ENCODE results near the gene MARS1.

GRCh38 chr12:57470286-57470969, 17.4 kb upstream of the MARS1 start:
- TF ChIP-seq CTCF (IDR thresholded peaks at IDR 0.05; ENCODE audit: insufficient read depth, low read depth, low read length) (no peak), EZH2 (IDR thresholded peaks at IDR 0.05; ENCODE audit: insufficient read depth, low read length) (no peak)
